Subcutaneous adipose tissue (tissue), 4 donors: ENCODE data around the gene TRPM6. TPM values are rescaled to one million over a fixed set of nuclear protein-coding genes. Genes with fewer than 3 reads are reported as not detected.

Experiments
- CTCF ChIP-seq: fragments of 450-650 bp; IDR thresholded peaks from one replicate; pipeline ENCODE4 v1.5.1; 2016; ENCODE audit warnings: low read depth, mild to moderate bottlenecking, control low read depth, antibody characterized with exemption, moderate library complexity
- total RNA-seq, 4 donors: library from RNA; depleted of rRNA; stranded (reverse); fragments of >200 nt; gene quantifications; one replicate each; pipeline ENCODE4 v1.1.0, GENCODE V29; 2016

TRPM6 gene
- total RNA-seq, 4 donors from 2014 or later: 0.17 to 1.9 (median 1.2) TPM

DNA sequence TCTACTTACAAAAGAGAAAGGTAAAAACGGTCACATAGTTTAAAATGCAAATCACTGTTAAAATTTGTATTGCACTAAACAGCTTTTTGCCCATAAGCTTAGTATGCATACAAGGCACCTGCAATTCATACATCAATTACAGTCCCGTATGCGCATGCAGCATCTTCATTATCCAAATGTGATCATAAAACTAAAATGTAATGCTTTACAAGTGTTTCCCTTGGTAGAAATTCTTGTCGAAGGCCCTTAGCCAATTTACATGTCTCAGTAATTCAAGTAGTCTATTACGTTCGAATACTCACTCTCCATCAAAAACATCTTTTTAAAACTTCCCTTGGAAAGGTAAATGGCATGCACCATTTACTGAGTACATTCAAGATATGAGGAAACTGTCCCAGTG, 32.6 kb downstream of the TRPM6 start:
- TF ChIP-seq CTCF: no peak

GRCh38 chr9:74848153-74848525, 39.6 kb downstream of the TRPM6 start:
- no peak for TF ChIP-seq CTCF

DNA sequence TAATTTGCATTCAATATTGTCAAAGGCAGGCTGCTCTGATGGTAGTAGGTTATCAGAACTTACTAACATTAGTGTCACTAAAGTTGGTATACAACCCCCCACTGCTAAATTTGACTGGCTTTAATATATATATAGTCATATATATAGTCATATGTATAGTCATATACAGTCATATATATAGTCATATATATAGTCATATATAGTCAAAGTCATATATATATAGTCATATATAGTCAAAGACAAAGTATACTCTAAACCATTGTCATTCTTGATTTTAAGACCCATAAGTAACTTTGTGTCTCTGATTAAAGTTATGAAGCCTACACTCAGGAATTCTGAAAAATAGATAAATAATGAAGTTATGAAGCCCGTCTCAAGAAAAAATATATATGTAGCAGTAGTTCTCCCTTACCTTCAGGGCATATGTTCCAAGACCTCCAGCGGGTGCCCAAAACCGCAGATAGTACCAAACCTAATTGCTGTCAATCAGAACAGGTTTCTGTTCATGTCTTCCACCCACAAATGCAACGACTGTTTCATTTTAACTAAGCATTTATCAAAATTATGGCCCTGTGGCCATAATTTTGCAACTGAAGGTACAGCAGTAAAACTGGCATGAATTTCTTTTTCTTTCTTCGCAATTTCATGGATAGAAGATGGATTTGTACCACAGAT, 40.1 kb downstream of the TRPM6 start:
- no peak for TF ChIP-seq CTCF

GRCh38 chr9:74846766-74847165, 41.0 kb downstream of the TRPM6 start:
- no peak for TF ChIP-seq CTCF

GRCh38 chr9:74838351-74838750, 49.4 kb downstream of the TRPM6 start:
- no peak for TF ChIP-seq CTCF

GRCh38 chr9:74824654-74825053, 63.1 kb downstream of the TRPM6 start:
- no peak for TF ChIP-seq CTCF

DNA sequence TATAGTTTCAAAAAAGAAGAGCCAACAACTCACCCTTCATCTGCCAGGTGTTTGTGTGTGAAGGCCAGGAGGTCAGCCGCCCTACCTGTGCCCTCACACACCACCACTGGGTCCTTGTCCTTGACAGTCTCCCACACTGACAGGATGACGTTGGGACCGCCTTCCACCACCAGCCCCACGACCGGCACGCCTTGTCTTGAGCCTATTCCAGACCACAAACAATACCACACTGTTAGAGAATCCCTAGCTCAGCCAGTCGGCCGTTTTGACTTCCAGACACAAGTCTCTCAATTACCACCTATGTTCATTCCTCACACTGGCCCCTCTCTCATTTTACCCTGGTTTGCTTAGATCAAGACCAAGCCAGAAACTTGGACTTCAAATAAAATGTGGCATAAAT, 66.1 kb downstream of the TRPM6 start:
- no peak for TF ChIP-seq CTCF
